Measurements from ENCODE around the gene TENM4. TPM values are rescaled to one million over a fixed set of nuclear protein-coding genes. Genes with fewer than 3 reads are reported as not detected.

Gene TENM4
- total RNA-seq, 4 donors from 2014 or later = 31.4 to 44.5 (median 38.0) TPM

DNA sequence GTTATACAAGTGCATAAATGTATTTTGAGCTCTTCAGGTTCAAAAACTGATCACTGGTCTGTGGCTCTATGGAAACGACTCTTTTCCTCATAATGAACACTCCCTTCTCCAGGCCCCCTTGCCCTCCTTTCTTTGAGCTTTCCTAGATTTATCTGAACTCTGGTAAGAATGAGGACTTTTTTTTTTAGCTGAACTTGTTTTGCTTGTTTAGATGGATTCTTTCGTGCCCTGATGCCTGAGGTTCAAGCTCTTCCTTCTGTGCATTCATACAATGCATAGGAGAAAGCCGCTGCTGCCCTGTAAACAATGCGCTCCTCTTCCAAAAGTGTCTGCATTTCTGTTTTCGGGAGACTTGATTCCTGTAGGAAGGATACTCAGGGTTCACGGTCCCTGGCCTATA lies 205.1 kb downstream of the TENM4 start:
- H3K36me3 ChIP-seq = no peaks in the 10 kb centered on the region
- peaks cover 8% of the 10 kb centered on the region for H3K4me1 ChIP-seq
- H3K27ac ChIP-seq = no peak overlapping the region
- no peaks in the 10 kb centered on the region for H3K27me3 ChIP-seq
- WGBS = 95% methylated on average over 6 of the region's 6 CpGs
- H3K4me3 ChIP-seq = no peak overlapping the region
- no peak for TF ChIP-seq CTCF (IDR thresholded peaks at IDR 0.05)
- TF ChIP-seq POLR2AphosphoS5 (IDR thresholded peaks at IDR 0.05) = no peak
- TF ChIP-seq POLR2A (IDR thresholded peaks at IDR 0.05) = no peak
- TF ChIP-seq EP300 (IDR thresholded peaks at IDR 0.05) = no peak
- no peak for DNase-seq (ENCODE audit: low spot score in 2 of 2)
- H3K9me3 ChIP-seq = no peaks in the 10 kb centered on the region

DNA sequence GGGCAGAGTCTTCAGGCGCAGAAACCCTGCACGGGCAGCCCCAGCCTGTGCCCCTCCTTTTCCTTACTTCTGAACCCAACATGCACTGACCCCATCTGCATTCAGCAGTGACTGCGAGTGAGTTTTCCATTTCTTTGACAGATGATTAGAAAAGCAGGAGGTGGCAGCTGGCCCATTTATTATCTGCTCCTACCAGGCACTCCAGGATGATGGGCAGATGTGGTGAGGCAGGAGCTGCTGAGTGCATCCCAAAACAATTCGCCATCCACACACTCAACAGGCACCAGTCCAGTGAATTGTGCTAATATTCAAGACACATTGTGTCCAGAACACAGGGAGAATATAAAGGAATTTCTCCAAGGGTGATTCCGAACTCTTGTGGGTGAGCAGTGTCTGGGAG lies 208.5 kb downstream of the TENM4 start:
- WGBS = 65% methylated on average over 4 of the region's 5 CpGs
- no peak overlapping the region for H3K27ac ChIP-seq
- no peaks in the 10 kb centered on the region for H3K27me3 ChIP-seq
- no peaks in the 10 kb centered on the region for H3K36me3 ChIP-seq
- H3K4me3 ChIP-seq = no peak overlapping the region
- TF ChIP-seq POLR2AphosphoS5 (IDR thresholded peaks at IDR 0.05) (no peak), CTCF (IDR thresholded peaks at IDR 0.05) (no peak), EP300 (IDR thresholded peaks at IDR 0.05) (no peak), POLR2A (IDR thresholded peaks at IDR 0.05) (no peak)
- DNase-seq (ENCODE audit: low spot score in 2 of 2) = no peak
- H3K4me1 ChIP-seq = peaks cover 5% of the 10 kb centered on the region
- H3K9me3 ChIP-seq = no peaks in the 10 kb centered on the region

- Histone ChIP-seq H3K4me3 (no peak overlapping the region), H3K4me1 (peaks cover 3% of the 10 kb centered on the region), H3K9me3 (no peaks in the 10 kb centered on the region), H3K27ac (no peak overlapping the region), H3K27me3 (no peaks in the 10 kb centered on the region), H3K36me3 (no peaks in the 10 kb centered on the region)
- 56% methylated on average over 1 of the region's 1 CpG for WGBS
- no peak for DNase-seq (ENCODE audit: low spot score in 2 of 2)
- no peak for TF ChIP-seq POLR2A (IDR thresholded peaks at IDR 0.05)
- no peak for TF ChIP-seq EP300 (IDR thresholded peaks at IDR 0.05)
- no peak for TF ChIP-seq CTCF (IDR thresholded peaks at IDR 0.05)
- TF ChIP-seq POLR2AphosphoS5 (IDR thresholded peaks at IDR 0.05) = no peak
Measured at GRCh38 chr11:79229047-79229446, 211.8 kb downstream of the TENM4 start.

DNA sequence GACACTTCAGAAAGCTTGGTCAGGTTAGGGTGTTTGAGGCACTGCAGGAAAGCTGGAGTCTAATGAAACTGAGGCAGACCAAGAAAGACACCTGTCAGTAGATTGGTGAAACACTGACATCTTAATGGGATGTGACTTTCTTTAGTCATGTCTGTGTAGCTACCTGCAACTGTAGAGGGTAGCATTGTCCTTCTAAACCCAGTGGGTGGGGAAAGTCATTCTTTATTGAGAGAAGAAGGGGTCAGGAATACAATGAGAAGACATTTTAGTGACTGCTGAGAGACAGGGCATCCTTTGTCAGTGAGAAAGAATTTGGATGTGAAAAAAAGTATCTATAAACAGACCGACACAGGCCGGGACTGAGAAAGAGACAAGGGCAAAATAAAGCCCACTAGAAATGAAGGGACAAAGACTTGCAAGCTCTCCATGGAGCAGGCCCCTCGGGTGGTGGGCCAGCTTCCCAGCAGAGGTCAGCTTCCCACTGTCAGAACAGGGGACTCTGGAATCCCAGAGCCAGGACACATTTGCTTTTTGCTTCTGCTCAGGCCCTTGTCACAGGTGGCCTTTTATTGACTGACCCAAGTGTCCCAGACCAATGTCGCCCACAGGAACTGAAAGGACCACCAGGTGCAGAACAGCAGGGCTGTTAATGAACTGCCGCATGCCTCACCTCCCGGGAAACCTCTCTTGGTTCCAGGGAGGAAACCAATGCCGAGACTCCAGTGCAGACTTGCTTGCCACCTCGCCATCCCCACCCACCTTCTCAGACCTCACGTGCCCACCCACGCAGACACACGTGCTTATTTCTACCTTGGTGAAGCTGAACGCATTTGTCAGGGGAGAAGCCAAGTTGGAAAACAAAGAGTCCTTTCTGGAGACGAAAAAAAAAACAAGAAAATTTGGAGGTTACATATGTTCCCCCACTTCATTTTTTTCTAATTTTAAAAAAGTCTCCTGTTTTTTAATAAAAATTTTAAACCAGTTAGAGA lies 212.8 kb downstream of the TENM4 start:
- no peak overlapping the region for H3K27ac ChIP-seq
- no peak overlapping the region for H3K4me3 ChIP-seq
- TF ChIP-seq POLR2AphosphoS5 (IDR thresholded peaks at IDR 0.05) = no peak
- TF ChIP-seq EP300 (IDR thresholded peaks at IDR 0.05) = no peak
- H3K4me1 ChIP-seq = peaks cover 3% of the 10 kb centered on the region
- H3K27me3 ChIP-seq = no peaks in the 10 kb centered on the region
- H3K36me3 ChIP-seq = no peaks in the 10 kb centered on the region
- DNase-seq (ENCODE audit: low spot score in 2 of 2) = no peak
- 65% methylated on average over 13 of the region's 13 CpGs for WGBS
- H3K9me3 ChIP-seq = no peaks in the 10 kb centered on the region

DNA sequence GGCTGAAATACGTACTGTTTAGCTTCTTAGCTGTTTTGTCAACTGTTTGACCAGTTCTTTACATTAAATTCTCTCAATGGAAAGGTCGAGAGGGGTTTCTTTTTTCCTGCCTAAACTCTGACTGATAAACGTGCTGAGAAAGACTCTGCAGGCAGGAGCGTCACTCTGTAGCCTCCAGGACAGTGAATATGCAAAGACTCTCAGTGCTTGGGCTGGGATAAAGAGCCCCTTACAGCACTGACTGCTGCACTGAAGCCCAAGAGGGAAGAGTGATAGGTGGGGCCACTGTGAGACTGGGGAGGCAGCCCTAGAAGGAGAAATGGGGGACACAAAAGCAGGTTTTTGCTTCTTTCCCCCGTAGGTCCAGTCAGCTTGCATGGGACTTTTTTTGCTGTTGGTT lies 213.5 kb downstream of the TENM4 start:
- DNase-seq (ENCODE audit: low spot score in 2 of 2) = no peak
- no peaks in the 10 kb centered on the region for H3K36me3 ChIP-seq
- H3K27me3 ChIP-seq = no peaks in the 10 kb centered on the region
- no peaks in the 10 kb centered on the region for H3K9me3 ChIP-seq
- WGBS = 78% methylated on average over 5 of the region's 5 CpGs
- H3K27ac ChIP-seq = no peak overlapping the region
- no peak overlapping the region for H3K4me3 ChIP-seq
- H3K4me1 ChIP-seq = peaks cover 3% of the 10 kb centered on the region
- no peak for TF ChIP-seq CTCF (IDR thresholded peaks at IDR 0.05)
- TF ChIP-seq EP300 (IDR thresholded peaks at IDR 0.05) = no peak
- TF ChIP-seq POLR2AphosphoS5 (IDR thresholded peaks at IDR 0.05) = no peak
- TF ChIP-seq POLR2A (IDR thresholded peaks at IDR 0.05) = no peak
